ENCODE data around the gene VSTM2L. TPM values are rescaled to one million over a fixed set of nuclear protein-coding genes. Genes with fewer than 3 reads are reported as not detected.

VSTM2L gene
- total and polyA plus RNA-seq, 2 of the 4 experiments (the other 2 are of a cell fraction) = 0.18 to 0.19 TPM

DNA sequence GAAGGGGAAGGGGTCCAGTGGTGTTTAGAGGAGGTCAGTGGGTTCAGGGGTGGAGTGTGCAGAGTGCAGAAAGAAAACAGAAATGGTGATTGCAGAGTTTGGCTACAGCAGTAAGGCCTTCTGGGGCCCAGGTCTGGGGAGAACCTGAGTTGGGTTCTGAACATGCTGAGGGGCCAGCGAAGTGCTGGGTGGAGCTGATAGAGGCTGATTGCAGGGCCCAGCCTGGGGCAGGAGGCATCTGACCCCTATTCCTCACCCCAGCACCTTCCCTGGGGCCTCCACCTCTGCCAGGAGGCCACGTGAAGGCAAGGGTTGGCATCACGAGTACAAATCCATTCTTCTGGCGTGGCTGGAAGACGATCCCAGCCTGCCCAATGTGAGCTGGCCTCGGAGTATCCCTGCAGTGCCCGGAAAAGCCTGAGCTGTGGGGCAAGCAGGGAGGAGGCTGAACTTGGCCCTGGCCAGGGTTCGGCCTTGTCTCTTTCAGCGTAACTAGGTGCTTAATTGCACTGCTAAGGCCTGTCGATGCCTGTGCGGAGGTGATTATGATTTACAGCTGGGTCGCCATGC is 35.3 kb downstream of the VSTM2L start:
- no peak overlapping the region for H4K5ac ChIP-seq (ENCODE audit: low read depth, low read length)
- H3K9me3 ChIP-seq (ENCODE audit: control insufficient read depth, insufficient read depth, low read length) = no peaks in the 10 kb centered on the region
- H2AK9ac ChIP-seq (replicated peaks; ENCODE audit: low read depth, low read length, poor library complexity) = no peak overlapping the region
- intact Hi-C loops (cut with micrococcal nuclease) (no loop called here), in situ Hi-C loops (cut with MboI; ENCODE audit: low sequenced_read_pairs) (no loop called here), dilution Hi-C loops (cut with HindIII; ENCODE audit: low sequenced_read_pairs, unreplicated experiment) (no loop called here)
- H3K79me1 ChIP-seq (ENCODE audit: low read depth in 1 of 2, low read length in 2 of 2) = no peaks in the 10 kb centered on the region
- no peak overlapping the region for H2AK5ac ChIP-seq (ENCODE audit: low read depth, low read length)
- H3K9me1 ChIP-seq (ENCODE audit: insufficient read depth, low read length) = no peaks in the 10 kb centered on the region
- H3K36me3 ChIP-seq (ENCODE audit: control insufficient read depth, insufficient read depth, low read length) = no peaks in the 10 kb centered on the region
- ATAC-seq (ENCODE audit: low read depth) (no peak), DNase-seq (no peak)
- H4K91ac ChIP-seq (ENCODE audit: insufficient read depth, low read depth, low read length) = no peak overlapping the region
- H3K27ac ChIP-seq (ENCODE audit: insufficient read depth, low read length) = no peak overlapping the region
- no peak overlapping the region for H4K8ac ChIP-seq (ENCODE audit: low read depth in 2 of 2, low read length in 2 of 2)
- no peak for TF ChIP-seq RFX5 (IDR thresholded peaks at IDR 0.05; ENCODE audit: low read depth, low read length)
- no peak for TF ChIP-seq MXI1 (IDR thresholded peaks at IDR 0.05; ENCODE audit: borderline replicate concordance, low read depth, low read length)
- no peak for TF ChIP-seq RCOR1 (IDR thresholded peaks at IDR 0.05; ENCODE audit: insufficient replicate concordance, low read length)
- no peak for TF ChIP-seq CTCF (conservative IDR thresholded peaks at IDR 0.05; ENCODE audit: low read depth, low read length)
- TF ChIP-seq MAFK (IDR thresholded peaks at IDR 0.05; ENCODE audit: low read depth, low read length) = no peak
- no TSS peak for BruUV-seq (replicated peaks)
- no peak overlapping the region for H3K14ac ChIP-seq (replicated peaks; ENCODE audit: low read depth, low read length)
- ChIA-PET POLR2A (ENCODE audit: unreplicated experiment) (interaction anchor here (0.6 kb wide), 1 partner anchor 363 kb away, joined by 3 read pairs; no protein-coding TSS in a partner anchor), CTCF (no interaction called here)
- H3K4me2 ChIP-seq (ENCODE audit: low read depth, low read length) = no peak overlapping the region
- H3K56ac ChIP-seq (ENCODE audit: extremely low read depth, insufficient read depth, low read length) = no peak overlapping the region
- H2BK20ac ChIP-seq (ENCODE audit: low read depth, low read length) = no peak overlapping the region
- H3K4me3 ChIP-seq (ENCODE audit: insufficient read depth, low read depth, low read length) = no peak overlapping the region
- H3K4ac ChIP-seq (ENCODE audit: low read depth, low read length) = no peak overlapping the region
- no peak overlapping the region for H2AFZ ChIP-seq (replicated peaks; ENCODE audit: low read length, poor library complexity)
- no peak overlapping the region for H3K18ac ChIP-seq (ENCODE audit: low read depth, low read length)
- peaks cover 20% of the 10 kb centered on the region; the same call in 1 of the 2 replicates for H3K27me3 ChIP-seq (ENCODE audit: control insufficient read depth, insufficient read depth, low read length)
- H3K23ac ChIP-seq (ENCODE audit: low read depth, low read length) = no peak overlapping the region
- H3K9ac ChIP-seq (ENCODE audit: low read depth, low read length) = no peak overlapping the region
- 75% methylated on average over 5 of the region's 12 CpGs; no CpG with 5 or more reads in 1 of the 2 experiments for WGBS, 2 experiments (ENCODE audit: extremely low coverage in 2 of 2, insufficient read length in 1 of 2)
- no peaks in the 10 kb centered on the region for H4K20me1 ChIP-seq (ENCODE audit: insufficient read depth, low read length)
- no peaks in the 10 kb centered on the region for H3K4me1 ChIP-seq (ENCODE audit: control insufficient read depth, insufficient read depth, low read length)
- H2BK120ac ChIP-seq (ENCODE audit: low read depth, low read length) = no peak overlapping the region
- no peak overlapping the region for H2BK15ac ChIP-seq (ENCODE audit: low read depth, low read length)
- no peak overlapping the region for H2BK5ac ChIP-seq (ENCODE audit: low read depth, low read length, poor library complexity, severe bottlenecking)
